SKM-1 treated with dmso at 0.1 percent for 144 hours (cell line): ENCODE data around the gene TMEM156.
"Not testable (repeated sequence)": the region's sequence is repeated elsewhere in the genome, so short reads cannot be mapped to it uniquely, and the experiment has no call there.

Source experiments
- DNase-seq: peaks from one replicate; lab custom pipeline; 2025; ENCODE audit not compliant: unreplicated experiment; lab: John Stamatoyannopoulos, UW

Gene TMEM156

DNA sequence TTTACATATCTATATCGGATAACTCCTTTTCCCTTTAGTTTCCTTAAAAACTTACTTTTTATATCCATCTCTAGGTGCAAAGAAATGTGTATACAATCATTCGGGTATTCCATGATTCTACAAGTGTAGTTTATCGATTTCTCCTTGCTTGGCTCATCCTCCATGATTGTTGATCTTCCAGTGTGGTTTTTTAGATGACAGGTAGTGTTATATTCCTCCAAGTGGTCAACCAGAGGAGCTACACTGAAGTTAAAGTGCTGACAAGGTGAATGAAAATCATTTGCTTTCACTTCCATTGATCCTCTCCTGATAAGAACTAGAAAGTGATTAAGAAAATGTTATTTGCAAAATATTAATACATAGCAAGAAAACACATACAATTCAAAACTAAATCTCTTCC lies 38.5 kb downstream of the TMEM156 start:
- DNase-seq, result no peak

DNA sequence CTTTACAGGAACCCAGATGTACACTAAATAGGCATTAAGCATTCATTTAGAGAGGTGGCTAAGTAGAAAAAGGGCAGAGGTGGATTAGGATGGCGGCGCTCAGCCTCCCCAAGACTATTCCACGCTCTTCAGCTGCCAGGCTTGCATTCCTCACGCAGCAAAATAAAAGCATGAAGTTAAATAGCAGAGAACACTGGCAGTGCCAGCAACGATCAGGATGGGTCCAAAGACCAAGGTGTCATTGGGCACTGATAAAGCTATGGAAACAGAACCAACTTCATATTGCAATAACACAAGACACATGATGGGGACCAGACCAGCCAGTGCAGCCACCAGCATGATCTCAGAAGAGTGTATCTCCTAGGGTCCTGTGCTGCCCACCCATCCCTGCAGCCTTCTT lies 42.0 kb downstream of the TMEM156 start:
- DNase-seq, result no peak

DNA sequence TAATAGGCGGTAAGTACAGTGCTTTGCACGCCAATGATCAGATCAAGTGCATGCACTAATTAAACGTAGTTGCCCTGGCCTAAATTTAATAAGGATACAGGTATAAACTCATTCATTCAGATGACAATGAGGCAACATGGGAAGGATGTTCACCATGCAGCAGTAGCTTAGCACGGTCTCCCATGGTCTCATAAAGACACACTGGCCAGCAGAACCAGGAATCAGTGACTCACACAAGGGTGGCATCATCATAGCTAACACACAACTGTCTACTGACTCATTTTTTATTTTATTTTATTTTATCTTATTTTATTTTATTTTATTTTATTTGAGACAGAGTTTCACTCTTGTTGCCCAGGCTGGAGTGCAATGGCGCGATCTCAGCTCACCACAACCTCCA lies 42.7 kb downstream of the TMEM156 start:
- no peak for DNase-seq

DNA sequence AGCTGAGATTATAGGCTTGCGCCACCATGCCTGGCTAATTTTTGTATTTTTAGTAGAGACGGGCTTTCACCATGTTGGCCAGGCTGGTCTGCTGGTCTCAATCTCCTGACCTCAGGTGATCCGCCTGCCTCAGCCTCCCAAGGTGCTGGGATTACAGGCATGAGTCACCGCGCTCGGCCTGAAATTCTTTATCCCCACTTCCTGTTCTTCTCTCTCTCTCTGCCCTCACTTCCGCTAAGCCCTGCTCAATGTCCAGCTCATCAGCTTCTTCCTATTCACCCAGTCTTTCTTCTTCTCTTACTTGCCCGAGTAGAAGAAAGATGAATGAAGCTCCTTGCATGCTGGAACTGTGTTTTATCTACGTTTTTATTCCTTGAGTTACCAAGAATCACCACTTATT lies 43.9 kb downstream of the TMEM156 start:
- DNase-seq, result not testable (repeated sequence)

DNA sequence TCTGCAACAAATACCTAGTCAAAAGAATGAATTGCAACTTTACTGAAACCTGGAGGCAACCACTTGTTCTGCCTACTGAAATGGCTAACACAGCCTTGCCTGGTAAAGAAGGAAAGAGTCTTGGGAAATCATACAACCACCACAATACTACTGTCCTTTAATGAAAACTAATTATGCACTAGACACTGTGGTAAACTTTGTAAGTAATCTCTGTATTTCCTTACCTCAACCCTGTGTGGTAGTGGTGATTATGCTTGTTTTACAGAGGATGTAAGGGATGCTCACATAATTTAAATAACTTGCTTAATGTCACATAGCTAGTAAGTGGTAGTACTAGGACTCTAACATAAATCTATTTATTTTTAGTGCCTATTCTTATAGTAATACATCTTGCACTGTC lies 44.7 kb downstream of the TMEM156 start:
- DNase-seq, result no peak

DNA sequence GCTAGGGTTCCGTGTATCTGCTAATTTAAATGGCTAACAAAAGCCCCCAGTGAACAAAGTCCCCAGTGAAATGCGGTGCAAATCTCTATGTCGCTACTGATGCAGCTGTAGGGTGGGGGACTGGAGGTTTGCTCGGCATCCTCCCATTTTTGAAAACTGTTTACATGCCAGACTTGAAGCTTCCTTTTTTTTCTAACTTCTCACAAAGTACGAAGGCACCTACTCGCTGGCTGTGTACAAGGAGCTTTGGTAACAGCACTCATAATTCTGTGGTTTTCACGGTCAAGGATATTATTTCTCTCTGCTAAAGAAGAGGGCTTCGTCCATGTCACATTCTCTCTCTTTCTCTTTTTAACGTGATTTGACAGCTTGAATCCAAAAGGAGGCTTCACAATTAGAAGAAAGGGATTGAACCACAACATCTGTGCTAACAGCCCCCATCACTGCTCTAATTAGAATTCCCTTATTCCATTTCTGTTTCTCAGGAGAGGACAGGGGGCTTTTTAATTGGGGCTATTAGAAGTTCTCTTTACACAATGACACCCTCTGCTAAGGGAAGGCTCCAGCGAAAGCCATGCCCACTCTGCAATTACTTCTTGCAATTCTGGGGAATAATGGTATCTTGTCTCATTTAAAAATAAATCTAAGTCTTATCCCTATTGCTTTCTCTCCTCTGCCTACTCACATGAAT lies 46.7 kb downstream of the TMEM156 start:
- DNase-seq, result no peak

GRCh38 chr4:38983787-38984598 lies 48.2 kb downstream of the TMEM156 start:
- DNase-seq, result no peak

GRCh38 chr4:38983291-38983690 lies 48.9 kb downstream of the TMEM156 start:
- no peak for DNase-seq

- no peak for DNase-seq
Measured at GRCh38 chr4:38982361-38983095, 49.7 kb downstream of the TMEM156 start.

GRCh38 chr4:38980903-38981676 lies 51.1 kb downstream of the TMEM156 start:
- no peak for DNase-seq

GRCh38 chr4:38979511-38980230 lies 52.5 kb downstream of the TMEM156 start:
- no peak for DNase-seq

GRCh38 chr4:38979081-38979480 lies 53.1 kb downstream of the TMEM156 start:
- no peak for DNase-seq

- no peak for DNase-seq
Measured at GRCh38 chr4:38976308-38976707, 55.9 kb downstream of the TMEM156 start.

DNA sequence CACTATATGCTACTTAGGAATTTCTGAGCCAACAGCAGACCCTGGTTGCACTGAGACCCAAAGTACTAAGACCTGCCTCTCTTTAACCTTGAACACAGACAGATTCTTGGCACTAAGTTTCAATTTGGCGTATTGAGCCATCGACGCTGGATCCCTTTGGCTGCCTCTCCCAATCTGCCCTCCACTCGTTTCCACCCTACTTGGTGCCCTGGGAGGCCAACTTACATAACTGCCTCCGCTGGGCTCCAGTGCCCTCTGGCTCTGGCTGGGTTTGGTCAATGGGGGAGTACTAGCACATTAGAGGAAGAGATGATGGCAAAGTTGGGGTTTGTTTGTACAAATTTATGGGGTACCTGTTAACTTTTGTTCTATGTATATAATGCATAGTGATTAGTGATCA lies 63.5 kb downstream of the TMEM156 start:
- no peak for DNase-seq

GRCh38 chr4:38967260-38968095 lies 64.7 kb downstream of the TMEM156 start:
- no peak for DNase-seq

DNA sequence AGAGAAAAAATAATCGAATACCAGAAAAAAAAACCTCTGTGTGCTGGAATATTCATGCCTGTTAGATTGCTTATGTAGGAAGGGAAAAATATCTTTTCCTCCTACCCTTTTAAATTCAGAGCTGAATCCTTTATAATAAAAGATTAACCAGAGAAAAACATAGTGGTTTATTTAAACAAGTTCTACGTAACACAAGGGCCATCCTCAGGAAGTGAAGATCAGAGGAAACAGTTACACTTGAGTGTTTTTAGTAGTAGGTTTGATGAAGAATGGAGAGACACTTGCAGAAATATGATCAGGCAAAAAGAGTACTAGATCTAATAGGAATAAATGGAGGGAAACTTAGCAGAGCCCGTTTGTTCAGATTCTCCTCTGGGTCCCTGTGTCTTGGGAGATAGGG lies 66.3 kb downstream of the TMEM156 start:
- no peak for DNase-seq

DNA sequence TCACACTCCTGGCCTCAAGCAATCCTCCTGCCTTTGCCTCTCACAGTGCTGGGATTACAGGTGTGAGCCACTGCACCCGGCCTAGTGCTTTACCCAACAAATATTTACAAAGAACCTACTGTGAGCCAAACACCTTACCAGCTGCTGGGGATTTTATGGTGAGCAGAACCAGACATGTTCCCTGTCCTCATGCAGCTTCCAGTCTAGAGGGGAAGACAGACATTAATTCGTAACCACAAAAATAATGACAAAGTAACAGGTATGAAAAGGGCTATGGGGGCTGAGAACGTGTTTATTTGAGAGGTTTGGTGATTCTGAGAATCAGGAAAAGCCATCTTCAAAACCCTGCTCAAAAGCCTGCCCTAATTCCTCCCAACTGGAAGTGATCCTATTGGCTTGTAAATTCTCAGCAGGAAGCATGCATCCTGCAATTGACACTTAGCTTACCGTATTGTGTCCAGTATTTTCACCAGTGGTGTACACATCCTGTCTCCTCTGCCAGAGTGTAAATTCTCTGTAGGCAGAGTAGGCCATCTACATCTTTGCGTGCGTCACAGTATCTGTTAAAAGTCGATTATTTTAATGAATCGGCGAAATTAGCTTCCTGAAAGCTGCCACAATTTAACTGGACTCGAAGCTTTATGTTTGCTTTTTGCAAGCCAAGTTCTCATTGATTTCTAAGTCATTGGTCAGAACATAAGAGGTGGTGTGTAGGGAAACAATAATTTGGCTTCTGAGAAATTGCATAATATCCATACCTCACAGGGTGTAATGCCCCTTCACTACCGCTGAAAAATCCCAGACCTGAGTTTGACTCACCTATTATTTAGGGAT lies 67.0 kb downstream of the TMEM156 start:
- DNase-seq, result no peak

DNA sequence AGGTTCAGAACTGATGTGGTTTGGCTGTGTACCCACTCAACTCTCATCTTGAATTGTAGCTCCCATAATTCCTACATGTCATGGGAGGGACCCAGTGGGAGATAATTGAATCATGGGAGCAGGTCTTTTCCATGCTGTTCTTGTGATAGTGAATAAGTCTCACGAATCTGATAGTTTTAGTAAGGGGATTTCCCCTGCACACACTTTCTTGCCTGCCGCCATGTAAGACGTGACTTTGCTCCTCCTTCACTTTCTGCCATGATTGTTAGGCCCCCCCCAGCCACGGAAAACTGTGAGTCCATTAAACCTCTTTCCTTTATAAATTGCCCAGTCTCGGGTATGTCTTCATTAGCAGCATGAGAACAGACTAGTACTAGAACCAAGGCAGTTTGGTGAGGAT lies 73.0 kb downstream of the TMEM156 start:
- not testable (repeated sequence) for DNase-seq
